HFFc6 (cell line): Measurements from ENCODE around the gene SLC9A4. TPM values are rescaled to one million over a fixed set of nuclear protein-coding genes. Genes with fewer than 3 reads are reported as not detected.

ENCODE experiments used
- DNase-seq: peaks from one replicate; pipeline ENCODE4 v3.0.0-alpha.2; 2018
- H3K27ac Mint-ChIP-seq: 2 replicates; pipeline ENCODE4 v1.8.0; 2020; ENCODE audit warnings: mild to moderate bottlenecking, mixed read lengths
- H3K27me3 Mint-ChIP-seq: 2 replicates; pipeline ENCODE4 v1.8.0; 2021; ENCODE audit warnings: mild to moderate bottlenecking, moderate library complexity, mixed read lengths; ENCODE audit not compliant: insufficient read depth
- H3K36me3 Mint-ChIP-seq: 2 replicates; pipeline ENCODE4 v1.8.0; 2021; ENCODE audit warnings: low read depth, mixed read lengths
- H3K4me1 Mint-ChIP-seq: 2 replicates; pipeline ENCODE4 v1.8.0; 2020; ENCODE audit warnings: low read depth, mixed read lengths
- H3K4me3 Mint-ChIP-seq: 2 replicates; pipeline ENCODE4 v1.8.0; 2020; ENCODE audit warnings: mild to moderate bottlenecking, moderate library complexity, mixed read lengths
- H3K9me3 Mint-ChIP-seq: 2 replicates; pipeline ENCODE4 v1.8.0; 2020; ENCODE audit warnings: mild to moderate bottlenecking, mixed read lengths
- CTCF ChIP-seq: fragments of 200-600 bp; sonication (generic); IDR thresholded peaks from 2 replicates; pipeline ENCODE4 v1.5.0; 2021; ENCODE audit warnings: antibody characterized with exemption, mild to moderate bottlenecking
- total RNA-seq, 6 experiments: library from RNA; stranded (reverse); fragmentation: NEBNext Ultra II Directional; extraction: Animal tissue kit (Norgen Biotek cat#: 25700); gene quantifications; 2 replicates in 1 of 6; 3 replicates in 5 of 6; pipeline ENCODE4 v1.2.3, GENCODE V29; 2021

SLC9A4 gene
- total RNA-seq, 6 experiments from 2014 or later, result 0.05 TPM; not detected in 5

- Mint-ChIP-seq H3K4me1 (no peaks in the 10 kb centered on the region), H3K9me3 (no peaks in the 10 kb centered on the region), H3K27ac (no peak overlapping the region), H3K4me3 (no peak overlapping the region), H3K36me3 (no peaks in the 10 kb centered on the region), H3K27me3 (peaks cover 3% of the 10 kb centered on the region; the same call in 1 of the 2 replicates)
- no peak for DNase-seq
- TF ChIP-seq CTCF, result no peak
Measured at GRCh38 chr2:102428573-102428972, 44.5 kb upstream of the SLC9A4 start.

GRCh38 chr2:102432386-102432785 is 40.6 kb upstream of the SLC9A4 start:
- Mint-ChIP-seq H3K36me3 (no peaks in the 10 kb centered on the region), H3K9me3 (no peaks in the 10 kb centered on the region), H3K27ac (no peak overlapping the region), H3K4me3 (no peak overlapping the region), H3K27me3 (peaks cover 3% of the 10 kb centered on the region; the same call in 1 of the 2 replicates), H3K4me1 (no peaks in the 10 kb centered on the region)
- DNase-seq, result no peak
- no peak for TF ChIP-seq CTCF

GRCh38 chr2:102433973-102434654 is 38.9 kb upstream of the SLC9A4 start:
- TF ChIP-seq CTCF, result no peak
- H3K27ac Mint-ChIP-seq, result no peak overlapping the region
- H3K4me1 Mint-ChIP-seq, result no peaks in the 10 kb centered on the region
- peaks cover 3% of the 10 kb centered on the region; the same call in 1 of the 2 replicates for H3K27me3 Mint-ChIP-seq
- H3K36me3 Mint-ChIP-seq, result no peaks in the 10 kb centered on the region
- no peak overlapping the region for H3K4me3 Mint-ChIP-seq
- no peak for DNase-seq
- H3K9me3 Mint-ChIP-seq, result no peaks in the 10 kb centered on the region

- TF ChIP-seq CTCF, result no peak
- Mint-ChIP-seq H3K36me3 (no peaks in the 10 kb centered on the region), H3K9me3 (no peaks in the 10 kb centered on the region), H3K27ac (no peak overlapping the region), H3K4me3 (no peak overlapping the region), H3K4me1 (no peaks in the 10 kb centered on the region), H3K27me3 (peaks cover 3% of the 10 kb centered on the region; the same call in 1 of the 2 replicates)
- DNase-seq, result no peak
Measured at GRCh38 chr2:102434655-102435381, 38.2 kb upstream of the SLC9A4 start.

GRCh38 chr2:102435741-102436140 is 37.3 kb upstream of the SLC9A4 start:
- Mint-ChIP-seq H3K27ac (no peak overlapping the region), H3K9me3 (no peaks in the 10 kb centered on the region), H3K36me3 (no peaks in the 10 kb centered on the region), H3K27me3 (peaks cover 3% of the 10 kb centered on the region; the same call in 1 of the 2 replicates), H3K4me1 (no peaks in the 10 kb centered on the region), H3K4me3 (no peak overlapping the region)
- DNase-seq, result no peak
- no peak for TF ChIP-seq CTCF
